GM12878 (cell line): ENCODE measurements around the gene GLB1L3.

ENCODE experiments used
- HDGF ChIP-seq: fragments of 450-650 bp; IDR thresholded peaks from 2 replicates; pipeline ENCODE4 v1.6.1; 2016; ENCODE audit warnings: antibody characterized with exemption
- TF ChIP-seq, protein P1 (sequence below), 3 experiments: IDR thresholded peaks in 2 of 3; conservative IDR thresholded peaks in 1 of 3; 2 replicates each; pipeline ENCODE4 v1.5.1; 2011; ENCODE audit warnings: low read depth in 3 of 3, low read length in 3 of 3, mild to moderate bottlenecking in 3 of 3, control low read depth in 2 of 3, moderate library complexity in 2 of 3, inconsistent platforms in 1 of 3, mixed read lengths in 1 of 3; ENCODE audit not compliant: control insufficient read depth in 2 of 3, insufficient read depth in 1 of 3; ENCODE audit errors: extremely low read depth in 1 of 3

DNA sequence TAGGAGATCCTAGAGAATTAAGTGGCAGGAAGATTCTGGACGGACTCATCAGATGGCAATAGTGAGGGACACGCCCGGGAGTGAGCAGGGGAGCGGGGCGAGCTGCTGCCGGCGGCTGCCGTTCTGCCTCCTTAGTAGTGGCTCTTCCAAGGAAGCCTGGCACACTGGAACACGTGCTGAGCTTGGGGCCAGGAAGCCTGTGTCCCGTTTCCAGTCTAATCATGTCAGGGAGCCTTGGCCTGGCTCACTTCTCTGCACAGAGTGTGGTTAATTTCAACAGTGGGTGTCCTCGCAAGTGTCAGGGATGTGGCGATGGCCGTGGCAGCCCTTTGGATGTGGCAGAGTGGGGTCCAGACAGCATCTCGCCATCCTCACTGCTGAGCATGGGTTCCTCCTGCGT, 16.5 kb downstream of the GLB1L3 start:
- TF ChIP-seq, protein P1, sequence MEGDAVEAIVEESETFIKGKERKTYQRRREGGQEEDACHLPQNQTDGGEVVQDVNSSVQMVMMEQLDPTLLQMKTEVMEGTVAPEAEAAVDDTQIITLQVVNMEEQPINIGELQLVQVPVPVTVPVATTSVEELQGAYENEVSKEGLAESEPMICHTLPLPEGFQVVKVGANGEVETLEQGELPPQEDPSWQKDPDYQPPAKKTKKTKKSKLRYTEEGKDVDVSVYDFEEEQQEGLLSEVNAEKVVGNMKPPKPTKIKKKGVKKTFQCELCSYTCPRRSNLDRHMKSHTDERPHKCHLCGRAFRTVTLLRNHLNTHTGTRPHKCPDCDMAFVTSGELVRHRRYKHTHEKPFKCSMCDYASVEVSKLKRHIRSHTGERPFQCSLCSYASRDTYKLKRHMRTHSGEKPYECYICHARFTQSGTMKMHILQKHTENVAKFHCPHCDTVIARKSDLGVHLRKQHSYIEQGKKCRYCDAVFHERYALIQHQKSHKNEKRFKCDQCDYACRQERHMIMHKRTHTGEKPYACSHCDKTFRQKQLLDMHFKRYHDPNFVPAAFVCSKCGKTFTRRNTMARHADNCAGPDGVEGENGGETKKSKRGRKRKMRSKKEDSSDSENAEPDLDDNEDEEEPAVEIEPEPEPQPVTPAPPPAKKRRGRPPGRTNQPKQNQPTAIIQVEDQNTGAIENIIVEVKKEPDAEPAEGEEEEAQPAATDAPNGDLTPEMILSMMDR (IDR thresholded peaks at IDR 0.05 in 2 of 3, conservative IDR thresholded peaks at IDR 0.05 in 1 of 3; ENCODE audit: control insufficient read depth in 2 of 3, extremely low read depth in 1 of 3, insufficient read depth in 1 of 3, low read depth in 3 of 3, low read length in 3 of 3): no peak
- TF ChIP-seq HDGF: no peak
